Measurements from ENCODE around the gene BSDC1.

DNA sequence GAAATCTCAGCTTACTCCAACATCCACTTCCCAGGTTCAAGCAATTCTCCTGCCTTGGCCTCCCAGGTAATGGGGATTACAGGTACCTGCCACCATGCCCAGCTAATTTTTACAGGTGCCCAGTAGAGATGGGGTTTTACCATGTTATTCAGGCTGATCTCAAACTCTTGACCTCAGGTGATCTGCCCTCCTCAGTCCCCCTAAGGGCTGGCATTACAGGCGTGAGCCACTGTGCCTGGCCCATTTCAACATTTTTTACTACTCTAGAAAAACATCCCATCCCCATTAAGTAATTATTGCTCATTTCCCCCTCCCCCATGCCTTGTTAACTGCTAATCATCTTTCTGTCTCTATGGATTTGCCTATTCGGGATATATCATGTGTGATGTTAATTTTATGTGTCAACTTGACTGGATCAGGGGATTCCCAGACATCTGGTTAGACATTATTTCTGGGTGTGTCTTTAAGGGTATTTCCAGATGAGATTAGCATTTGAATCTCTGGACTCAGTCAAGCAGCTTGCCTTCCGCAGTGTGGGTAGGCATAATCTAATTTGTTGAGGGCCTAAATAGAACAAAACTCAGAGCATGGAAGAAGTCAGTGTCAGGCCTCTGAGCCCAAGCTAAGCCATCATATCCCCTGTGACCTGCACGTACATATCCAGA is 37.6 kb upstream of the BSDC1 start:
- no peak for TF ChIP-seq POLR2AphosphoS5 (IDR thresholded peaks at IDR 0.05)
- TF ChIP-seq, protein P1, sequence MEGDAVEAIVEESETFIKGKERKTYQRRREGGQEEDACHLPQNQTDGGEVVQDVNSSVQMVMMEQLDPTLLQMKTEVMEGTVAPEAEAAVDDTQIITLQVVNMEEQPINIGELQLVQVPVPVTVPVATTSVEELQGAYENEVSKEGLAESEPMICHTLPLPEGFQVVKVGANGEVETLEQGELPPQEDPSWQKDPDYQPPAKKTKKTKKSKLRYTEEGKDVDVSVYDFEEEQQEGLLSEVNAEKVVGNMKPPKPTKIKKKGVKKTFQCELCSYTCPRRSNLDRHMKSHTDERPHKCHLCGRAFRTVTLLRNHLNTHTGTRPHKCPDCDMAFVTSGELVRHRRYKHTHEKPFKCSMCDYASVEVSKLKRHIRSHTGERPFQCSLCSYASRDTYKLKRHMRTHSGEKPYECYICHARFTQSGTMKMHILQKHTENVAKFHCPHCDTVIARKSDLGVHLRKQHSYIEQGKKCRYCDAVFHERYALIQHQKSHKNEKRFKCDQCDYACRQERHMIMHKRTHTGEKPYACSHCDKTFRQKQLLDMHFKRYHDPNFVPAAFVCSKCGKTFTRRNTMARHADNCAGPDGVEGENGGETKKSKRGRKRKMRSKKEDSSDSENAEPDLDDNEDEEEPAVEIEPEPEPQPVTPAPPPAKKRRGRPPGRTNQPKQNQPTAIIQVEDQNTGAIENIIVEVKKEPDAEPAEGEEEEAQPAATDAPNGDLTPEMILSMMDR (IDR thresholded peaks at IDR 0.05) = no peak

All from suprapubic skin (tissue), 3 donors.